Colonic mucosa (tissue), 4 donors: ENCODE data around the gene COQ8A. TPM values are rescaled to one million over a fixed set of nuclear protein-coding genes. Genes with fewer than 3 reads are reported as not detected.

Source experiments
- DNase-seq: peaks from one replicate; pipeline ENCODE4 v3.0.0-alpha.2; 2020
- H3K27ac ChIP-seq: fragments of 200-600 bp; one replicate; pipeline ENCODE4 v1.8.0; 2021
- H3K27me3 ChIP-seq: fragments of 200-600 bp; one replicate; pipeline ENCODE4 v1.8.0; 2021
- H3K36me3 ChIP-seq: fragments of 200-600 bp; one replicate; pipeline ENCODE4 v1.8.0; 2021
- H3K4me1 ChIP-seq: fragments of 200-600 bp; one replicate; pipeline ENCODE4 v1.8.0; 2021; ENCODE audit warnings: mild to moderate bottlenecking
- H3K4me3 ChIP-seq: fragments of 200-600 bp; one replicate; pipeline ENCODE4 v1.8.0; 2021
- H3K9ac ChIP-seq, 2 donors: one replicate each; pipeline ENCODE4 v1.7.0; 2013; ENCODE audit warnings: control low read depth in 2 of 2, low read depth in 2 of 2, low read length in 2 of 2
- H3K9me3 ChIP-seq: fragments of 200-600 bp; one replicate; pipeline ENCODE4 v1.8.0; 2021
- CTCF ChIP-seq: fragments of 200-600 bp; IDR thresholded peaks from one replicate; pipeline ENCODE4 v1.8.0; 2022; ENCODE audit warnings: antibody characterized with exemption, mild to moderate bottlenecking
- intact Hi-C: fragments of 100-400 bp; cut with DNase I; formaldehyde crosslinking; loops from one replicate; pipeline ENCODE4 v1.14.1; 2022
- total RNA-seq, 2 donors: library from RNA; stranded (reverse); fragmentation: NEBNext Ultra II Directional in 1 of 2; extraction: Animal tissue kit (Norgen Biotek cat#: 25700) in 1 of 2; gene quantifications; one replicate each; pipeline ENCODE4 v1.2.1, GENCODE V29; 2021
- donor health status: healthy.
- donor health status: DM: no; HTN: no; CAD: no.
- donor health status: DM: no; HTN: no; CAD: no.

COQ8A gene
- total RNA-seq, 2 donors from 2014 or later: 56.3 to 58.1 TPM

- H3K9ac ChIP-seq: no peak overlapping the region
- no peak overlapping the region for H3K4me3 ChIP-seq
- no peaks in the 10 kb centered on the region for H3K4me1 ChIP-seq
- TF ChIP-seq CTCF: no peak
- H3K9me3 ChIP-seq: no peaks in the 10 kb centered on the region
- peaks cover 13% of the 10 kb centered on the region for H3K36me3 ChIP-seq
- DNase-seq: no peak
- intact Hi-C loops: no loop called here
- H3K27ac ChIP-seq: no peak overlapping the region
- no peaks in the 10 kb centered on the region for H3K27me3 ChIP-seq
Observed at GRCh38 chr1:226964611-226965486, 24.8 kb downstream of the COQ8A start.

GRCh38 chr1:226965581-226966440, 25.7 kb downstream of the COQ8A start:
- Histone ChIP-seq H3K36me3 (peaks cover 13% of the 10 kb centered on the region), H3K4me3 (no peak overlapping the region), H3K4me1 (no peaks in the 10 kb centered on the region), H3K9me3 (no peaks in the 10 kb centered on the region), H3K9ac (no peak overlapping the region), H3K27me3 (no peaks in the 10 kb centered on the region), H3K27ac (no peak overlapping the region)
- DNase-seq: no peak
- no peak for TF ChIP-seq CTCF
- intact Hi-C loops: no loop called here

DNA sequence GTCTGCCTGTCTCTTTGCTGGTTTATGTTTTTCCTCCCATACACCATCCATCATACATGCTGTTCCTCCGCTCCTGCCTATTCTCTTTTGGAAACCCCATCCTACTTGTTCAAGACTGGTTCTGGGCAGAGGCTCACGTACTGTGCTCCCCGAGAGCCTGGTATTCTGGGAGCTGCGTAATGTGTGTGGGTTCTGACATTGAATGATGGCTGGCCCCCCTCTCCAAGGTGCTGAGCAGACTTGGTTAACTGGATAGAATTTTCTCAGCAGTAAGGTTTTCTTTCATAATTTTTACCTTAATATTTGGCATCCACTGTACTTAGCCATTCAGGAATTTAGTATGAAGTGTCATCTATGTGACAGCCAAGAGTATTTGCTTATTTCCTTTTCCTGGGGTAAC, 26.6 kb downstream of the COQ8A start:
- Histone ChIP-seq H3K4me1 (no peaks in the 10 kb centered on the region), H3K27ac (no peak overlapping the region), H3K27me3 (no peaks in the 10 kb centered on the region), H3K4me3 (no peak overlapping the region), H3K9ac (no peak overlapping the region), H3K36me3 (peaks cover 13% of the 10 kb centered on the region), H3K9me3 (no peaks in the 10 kb centered on the region)
- no peak for TF ChIP-seq CTCF
- intact Hi-C loops: no loop called here
- no peak for DNase-seq

- Histone ChIP-seq H3K4me3 (no peak overlapping the region), H3K9me3 (no peaks in the 10 kb centered on the region), H3K27ac (no peak overlapping the region), H3K27me3 (no peaks in the 10 kb centered on the region), H3K4me1 (no peaks in the 10 kb centered on the region), H3K9ac (no peak overlapping the region), H3K36me3 (peaks cover 13% of the 10 kb centered on the region)
- intact Hi-C loops: no loop called here
- TF ChIP-seq CTCF: no peak
- DNase-seq: no peak
Observed at GRCh38 chr1:226967665-226968064, 27.6 kb downstream of the COQ8A start.

- H3K27ac ChIP-seq: no peak overlapping the region
- TF ChIP-seq CTCF: no peak
- no peaks in the 10 kb centered on the region for H3K9me3 ChIP-seq
- DNase-seq: no peak
- no peaks in the 10 kb centered on the region for H3K27me3 ChIP-seq
- no peaks in the 10 kb centered on the region for H3K4me1 ChIP-seq
- no peak overlapping the region for H3K4me3 ChIP-seq
- H3K36me3 ChIP-seq: no peaks in the 10 kb centered on the region
- no peak overlapping the region for H3K9ac ChIP-seq
- intact Hi-C loops: no loop called here
Observed at GRCh38 chr1:226971765-226972164, 31.7 kb downstream of the COQ8A start.
